SK-N-SH (cell line): ENCODE measurements around the gene DACH1. TPM values are rescaled to one million over a fixed set of nuclear protein-coding genes. Genes with fewer than 3 reads are reported as not detected.

Experiments
- CTCF ChIA-PET: fragments of 300-600, 350-600 bp; formaldehyde crosslinking; extraction: SDS; loops from one replicate; lab custom pipeline; 2021; lab: Yijun Ruan, JAX
- POLR2A ChIA-PET: fragments of 350-600 bp; sonication (Branson Sonifier 250); formaldehyde crosslinking; extraction: SDS; loops from one replicate; lab custom pipeline; 2020; ENCODE audit warnings: antibody characterized with exemption, inconsistent platforms; lab: Yijun Ruan, JAX
- DNase-seq: peaks from one replicate; pipeline ENCODE4 v3.0.0; 2012
- H2AFZ ChIP-seq: fragments of 200-600 bp; sonication (generic); 2 replicates; pipeline ENCODE4 v1.8.1; 2016; ENCODE audit warnings: antibody characterized with exemption, mild to moderate bottlenecking, low read depth
- H3F3A ChIP-seq: fragments of 200-600 bp; sonication (generic); replicated peaks from 2 replicates; pipeline ENCODE3; 2016; ENCODE audit warnings: antibody characterized with exemption, mild to moderate bottlenecking; ENCODE audit not compliant: insufficient read depth
- H3K27ac ChIP-seq, 2 experiments: fragments of 200-500 bp in 1 of 2; fragments of 200-600 bp in 1 of 2; sonication (Bioruptor generic) in 1 of 2; sonication (generic), shearing (Covaris generic) in 1 of 2; 2 replicates each; pipeline versions ENCODE4 v1.5.1 to v1.6.1; 2014 to 2016; ENCODE audit warnings: low read depth in 2 of 2, inconsistent platforms in 1 of 2, low read length in 1 of 2, mild to moderate bottlenecking in 1 of 2, mixed read lengths in 1 of 2
- H3K27me3 ChIP-seq: fragments of 200-600 bp; sonication (generic), shearing (Covaris generic); 2 replicates; pipeline ENCODE4 v1.6.1; 2016; ENCODE audit warnings: mixed run types; ENCODE audit not compliant: insufficient read depth
- H3K36me3 ChIP-seq, 2 experiments: fragments of 200-500 bp in 1 of 2; fragments of 200-600 bp in 1 of 2; sonication (Bioruptor generic) in 1 of 2; sonication (generic) in 1 of 2; replicated peaks in 1 of 2; 2 replicates each; pipeline versions ENCODE3 to v1.5.1; 2014 to 2016; ENCODE audit warnings: low read length in 1 of 2, mild to moderate bottlenecking in 1 of 2; ENCODE audit not compliant: insufficient read depth in 2 of 2, control insufficient read depth in 1 of 2
- H3K4me1 ChIP-seq, 2 experiments: fragments of 200-500 bp in 1 of 2; fragments of 200-600 bp in 1 of 2; sonication (Bioruptor generic) in 1 of 2; sonication (generic), shearing (Covaris generic) in 1 of 2; 2 replicates each; pipeline versions ENCODE4 v1.5.1 to v1.6.1; 2014 to 2016; ENCODE audit warnings: low read depth in 1 of 2, low read length in 1 of 2, mixed run types in 1 of 2; ENCODE audit not compliant: insufficient read depth in 2 of 2, control insufficient read depth in 1 of 2
- H3K4me2 ChIP-seq: fragments of 200-600 bp; sonication (generic), shearing (Covaris generic); 2 replicates; pipeline ENCODE4 v1.6.1; 2017; ENCODE audit warnings: mixed run types
- H3K4me3 ChIP-seq, 2 experiments: fragments of 200-500 bp in 1 of 2; fragments of 200-600 bp in 1 of 2; sonication (Bioruptor generic) in 1 of 2; sonication (generic), shearing (Covaris generic) in 1 of 2; 2 replicates each; pipeline versions ENCODE4 v1.5.1 to v1.8.1; 2014 to 2016; ENCODE audit warnings: low read depth in 2 of 2, inconsistent platforms in 1 of 2, low read length in 1 of 2, mild to moderate bottlenecking in 1 of 2, mixed read lengths in 1 of 2, moderate library complexity in 1 of 2
- H3K79me2 ChIP-seq: fragments of 200-600 bp; sonication (generic); 2 replicates; pipeline ENCODE4 v1.8.1; 2017; ENCODE audit warnings: mild to moderate bottlenecking; ENCODE audit not compliant: insufficient read depth
- H3K9ac ChIP-seq: fragments of 200-600 bp; sonication (generic); 2 replicates; pipeline ENCODE4 v1.6.1; 2017; ENCODE audit warnings: mixed run types
- H3K9me2 ChIP-seq: fragments of 200-600 bp; sonication (generic); 2 replicates; pipeline ENCODE4 v1.6.1; 2017; ENCODE audit warnings: mixed run types
- H3K9me3 ChIP-seq: fragments of 200-600 bp; sonication (generic); 2 replicates; pipeline ENCODE4 v1.6.1; 2017; ENCODE audit warnings: mixed run types, mild to moderate bottlenecking, moderate library complexity
- H4K20me1 ChIP-seq: fragments of 200-600 bp; sonication (generic); 2 replicates; pipeline ENCODE4 v1.6.1; 2017; ENCODE audit warnings: mild to moderate bottlenecking, mixed run types; ENCODE audit not compliant: insufficient read depth
- CHD2 ChIP-seq: fragments of 150-350 bp; IDR thresholded peaks from 2 replicates; pipeline ENCODE4 v1.6.1; 2018; ENCODE audit warnings: low read length; ENCODE audit not compliant: partially characterized antibody
- CTCF ChIP-seq: fragments of 200-600 bp; sonication (generic); IDR thresholded peaks from 2 replicates; pipeline ENCODE4 v1.6.1; 2017; ENCODE audit warnings: antibody characterized with exemption, mild to moderate bottlenecking, moderate library complexity
- ELF1 ChIP-seq: IDR thresholded peaks from 2 replicates; pipeline ENCODE4 v1.4.0; 2012
- EP300 ChIP-seq, 2 experiments: IDR thresholded peaks; 2 replicates each; pipeline versions ENCODE4 v1.4.0 to v1.6.1; 2012; ENCODE audit warnings: borderline replicate concordance in 1 of 2, low read depth in 1 of 2, low read length in 1 of 2
- EZH2phosphoT487 ChIP-seq: fragments of 200-600 bp; sonication (generic); IDR thresholded peaks from 2 replicates; pipeline ENCODE4 v1.6.1; 2017; ENCODE audit warnings: low read depth, mixed run types, mild to moderate bottlenecking, antibody characterized with exemption, moderate library complexity, borderline replicate concordance
- FOSL2 ChIP-seq: IDR thresholded peaks from 2 replicates; pipeline ENCODE4 v1.4.0; 2012; ENCODE audit warnings: low read depth, mild to moderate bottlenecking, moderate library complexity, borderline replicate concordance
- FOXM1 ChIP-seq: IDR thresholded peaks from 2 replicates; pipeline ENCODE4 v1.4.0; 2012; ENCODE audit warnings: low read depth, mild to moderate bottlenecking
- GABPA ChIP-seq: IDR thresholded peaks from 2 replicates; pipeline ENCODE4 v1.4.0; 2012; ENCODE audit warnings: low read depth, mild to moderate bottlenecking
- IRF3 ChIP-seq: fragments of 150-350 bp; IDR thresholded peaks from 2 replicates; pipeline ENCODE4 v1.6.1; 2016; ENCODE audit warnings: mild to moderate bottlenecking, low read depth, low read length
- JUND ChIP-seq: IDR thresholded peaks from 2 replicates; pipeline ENCODE4 v1.4.0; 2012
- MAX ChIP-seq: IDR thresholded peaks from 2 replicates; pipeline ENCODE4 v1.4.0; 2012; ENCODE audit warnings: low read depth
- MEF2A ChIP-seq: IDR thresholded peaks from 2 replicates; pipeline ENCODE4 v1.4.0; 2012; ENCODE audit warnings: low read depth, borderline replicate concordance
- PBX3 ChIP-seq: IDR thresholded peaks from 2 replicates; pipeline ENCODE4; 2012
- RCOR1 ChIP-seq: fragments of 150-350 bp; IDR thresholded peaks from 2 replicates; pipeline ENCODE4 v1.6.1; 2017; ENCODE audit warnings: antibody characterized with exemption, low read length
- RFX5 ChIP-seq: IDR thresholded peaks from 2 replicates; pipeline ENCODE4 v1.6.1; 2012; ENCODE audit warnings: mild to moderate bottlenecking, improper control_type of control experiment, low read length
- SIN3A ChIP-seq: IDR thresholded peaks from 2 replicates; pipeline ENCODE4 v1.6.1; 2012; ENCODE audit warnings: low read depth, mild to moderate bottlenecking, low read length, moderate library complexity, borderline replicate concordance
- SMC3 ChIP-seq: IDR thresholded peaks from 2 replicates; pipeline ENCODE4 v1.6.1; 2012; ENCODE audit warnings: low read depth, low read length, improper control_type of control experiment
- TAF1 ChIP-seq: IDR thresholded peaks from 2 replicates; pipeline ENCODE4 v1.6.1; 2012; ENCODE audit warnings: low read depth, mild to moderate bottlenecking, low read length, moderate library complexity, borderline replicate concordance
- TEAD4 ChIP-seq: IDR thresholded peaks from 2 replicates; pipeline ENCODE4 v1.4.0; 2012; ENCODE audit warnings: mild to moderate bottlenecking, borderline replicate concordance; ENCODE audit not compliant: insufficient read depth
- YY1 ChIP-seq: IDR thresholded peaks from 2 replicates; pipeline ENCODE4 v1.4.0; 2012; ENCODE audit warnings: low read depth, mild to moderate bottlenecking
- WGBS: methylation state at CpG from one replicate; pipeline ENCODE4 v1.1.6; 2017; ENCODE audit warnings: low lambda C conversion rate; 5-methylcytosine and 5-hydroxymethylcytosine counted together
- polyA plus RNA-seq, 3 experiments: library from polyadenylated mRNA; depleted of rRNA; stranded (reverse); fragments of >200 nt; gene quantifications; 2 replicates each; pipeline ENCODE4 v1.2.3, GENCODE V29; 2012

DACH1 gene
- polyA plus RNA-seq, 1 of the 3 experiments (the other 2 are of a cell fraction) = 0.21 TPM

- Histone ChIP-seq H2AFZ (no peak overlapping the region), H3K4me2 (no peak overlapping the region), H3K27me3 (no peaks in the 10 kb centered on the region), H4K20me1 (no peaks in the 10 kb centered on the region), H3K79me2 (no peaks in the 10 kb centered on the region), H3K9me3 (no peaks in the 10 kb centered on the region), H3K9ac (no peak overlapping the region), H3K27ac (0 out of 4 replicates have a peak overlapping the region, but pooled peaks of 1 of the 2 experiments have one; percentile 28), H3K4me1 (peaks cover 4 to 6% of the 10 kb centered on the region in 2 experiments; a peak in 2 of 4 replicates), H3K4me3 (no peak overlapping the region), H3K9me2 (no peaks in the 10 kb centered on the region), H3K36me3 (no peaks in the 10 kb centered on the region), H3F3A (no peaks in the 10 kb centered on the region)
- DNase-seq = no peak
- ChIA-PET CTCF (interaction anchor here (0.6 to 0.7 kb wide), 2 partner anchors 19 to 574 kb away, joined by 3 read pairs; no protein-coding TSS in a partner anchor), POLR2A (no interaction called here)
- WGBS = 82% methylated on average over 1 of the region's 1 CpG
- TF ChIP-seq RCOR1 (no peak), FOXM1 (no peak), RFX5 (no peak), ELF1 (no peak), MEF2A (no peak), SIN3A (no peak), CHD2 (no peak), EZH2phosphoT487 (no peak), TEAD4 (no peak), SMC3 (no peak), EP300 (IDR thresholded peaks at IDR 0.05; ENCODE audit: borderline replicate concordance in 1 of 2, low read depth in 1 of 2, low read length in 1 of 2) (no peak), MAX (no peak), TAF1 (no peak), JUND (no peak), IRF3 (no peak), FOSL2 (no peak), YY1 (no peak), GABPA (no peak), CTCF (no peak), PBX3 (no peak)
Measured at GRCh38 chr13:71727662-71728061, 139.3 kb downstream of the DACH1 start.
